Stomach smooth muscle (tissue), 2 donors: ENCODE results near the gene ARFGAP3.

Experiments
- H3K27ac ChIP-seq: one replicate; pipeline ENCODE4 v1.7.0; 2013; ENCODE audit warnings: mild to moderate bottlenecking, low read length, inconsistent platforms
- H3K27me3 ChIP-seq, 2 donors: one replicate each; pipeline ENCODE4 v1.7.0; 2013; ENCODE audit warnings: low read length in 2 of 2; ENCODE audit not compliant: insufficient read depth in 2 of 2, control insufficient read depth in 1 of 2
- H3K36me3 ChIP-seq, 2 donors: one replicate each; pipeline ENCODE4 v1.7.0; 2013; ENCODE audit warnings: low read length in 2 of 2; ENCODE audit not compliant: control insufficient read depth in 2 of 2, insufficient read depth in 2 of 2
- H3K4me1 ChIP-seq: one replicate; pipeline ENCODE4 v1.7.0; 2013; ENCODE audit warnings: low read length; ENCODE audit not compliant: control insufficient read depth, insufficient read depth
- H3K4me3 ChIP-seq, 2 donors: one replicate each; pipeline ENCODE4 v1.7.0; 2013; ENCODE audit warnings: low read length in 2 of 2
- H3K9ac ChIP-seq, 2 donors: one replicate each; pipeline ENCODE4 v1.7.0; 2013; ENCODE audit warnings: low read length in 2 of 2, mild to moderate bottlenecking in 1 of 2
- H3K9me3 ChIP-seq, 2 donors: one replicate each; pipeline ENCODE4 v1.7.0; 2013; ENCODE audit warnings: low read length in 2 of 2; ENCODE audit not compliant: control insufficient read depth in 2 of 2
- donor health status: healthy.
- donor health status: Pancreatic carcinoma.

ARFGAP3 gene

DNA sequence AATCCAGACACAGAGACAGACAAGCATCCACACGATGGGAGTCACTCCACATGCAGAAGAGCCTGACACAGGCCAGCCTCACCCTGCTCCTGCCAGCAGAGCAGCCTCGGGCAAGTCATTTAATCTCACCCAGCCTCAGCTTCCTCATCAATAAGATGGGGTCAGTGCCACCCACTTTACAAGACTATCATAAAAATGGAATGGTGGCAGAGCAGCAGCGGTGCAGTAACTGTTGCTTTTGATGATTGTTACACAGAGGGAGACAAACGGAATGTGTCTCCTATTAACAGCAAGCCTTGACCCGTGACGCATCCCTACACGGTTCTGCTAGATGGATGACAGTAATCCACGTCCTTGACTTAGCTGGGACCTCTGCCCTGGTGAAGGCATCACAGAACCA, 26.0 kb upstream of the ARFGAP3 start:
- no peaks in the 10 kb centered on the region for H3K4me1 ChIP-seq
- H3K9me3 ChIP-seq: no peaks in the 10 kb centered on the region
- no peak overlapping the region for H3K4me3 ChIP-seq
- no peaks in the 10 kb centered on the region for H3K27me3 ChIP-seq
- no peak overlapping the region for H3K9ac ChIP-seq
- peaks cover 59 to 72% of the 10 kb centered on the region in 2 donors for H3K36me3 ChIP-seq
- H3K27ac ChIP-seq: no peak overlapping the region

DNA sequence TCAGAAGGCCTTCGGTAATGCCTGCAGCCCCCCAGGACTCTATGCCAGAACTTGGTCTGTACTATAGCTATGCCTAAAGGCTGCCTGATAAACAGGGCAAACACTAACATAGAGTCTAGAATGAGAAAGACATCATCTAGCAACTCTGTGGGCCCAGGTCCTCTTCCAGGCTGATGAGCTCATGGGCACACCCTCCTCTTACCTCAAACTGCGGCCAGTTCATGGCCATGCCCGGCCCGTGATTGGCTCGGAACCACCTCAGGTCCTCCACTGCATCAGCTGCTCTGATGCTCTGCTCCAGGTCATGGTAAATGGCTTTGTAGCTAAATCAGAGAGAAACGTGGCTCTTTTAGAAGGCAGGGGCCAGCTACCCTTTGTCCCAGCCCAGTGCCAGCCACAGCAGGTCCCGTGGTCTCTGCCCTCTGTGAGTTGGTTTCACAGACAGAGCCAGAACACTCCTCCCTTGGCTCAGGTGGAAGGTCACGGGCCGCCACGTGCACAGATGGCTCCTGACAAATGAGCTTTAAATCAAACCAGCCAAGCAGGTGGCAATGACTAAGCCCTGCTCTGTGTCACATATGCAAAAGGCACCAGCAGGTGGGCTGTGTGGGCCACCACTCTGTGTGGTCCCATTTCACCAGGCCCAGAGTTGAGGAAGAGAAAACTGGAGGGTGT, 25.0 kb upstream of the ARFGAP3 start:
- Histone ChIP-seq H3K9ac (no peak overlapping the region), H3K4me1 (no peaks in the 10 kb centered on the region), H3K27me3 (no peaks in the 10 kb centered on the region), H3K36me3 (peaks cover 63 to 74% of the 10 kb centered on the region in 2 donors), H3K4me3 (no peak overlapping the region), H3K9me3 (no peaks in the 10 kb centered on the region), H3K27ac (no peak overlapping the region)

DNA sequence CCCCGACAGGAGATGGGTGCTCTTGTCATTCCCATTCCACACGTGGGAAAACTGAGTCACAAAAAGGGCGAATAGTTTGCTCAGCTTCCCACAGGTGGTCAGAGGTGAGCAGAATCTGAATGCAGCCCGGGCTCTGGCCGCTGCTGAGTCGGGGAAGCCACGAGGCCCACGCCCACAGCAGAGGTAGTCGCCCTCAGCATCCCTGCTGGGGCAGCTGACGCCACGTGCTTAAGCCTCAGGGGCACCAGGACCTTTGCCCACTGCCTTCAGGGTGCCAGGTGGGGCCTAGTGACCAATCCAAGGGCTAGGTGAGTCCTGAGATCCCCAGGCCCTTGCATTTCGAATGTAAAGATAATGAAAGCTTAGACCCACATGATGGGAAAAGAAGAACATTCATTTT, 24.2 kb upstream of the ARFGAP3 start:
- H3K4me1 ChIP-seq: no peaks in the 10 kb centered on the region
- no peak overlapping the region for H3K9ac ChIP-seq

DNA sequence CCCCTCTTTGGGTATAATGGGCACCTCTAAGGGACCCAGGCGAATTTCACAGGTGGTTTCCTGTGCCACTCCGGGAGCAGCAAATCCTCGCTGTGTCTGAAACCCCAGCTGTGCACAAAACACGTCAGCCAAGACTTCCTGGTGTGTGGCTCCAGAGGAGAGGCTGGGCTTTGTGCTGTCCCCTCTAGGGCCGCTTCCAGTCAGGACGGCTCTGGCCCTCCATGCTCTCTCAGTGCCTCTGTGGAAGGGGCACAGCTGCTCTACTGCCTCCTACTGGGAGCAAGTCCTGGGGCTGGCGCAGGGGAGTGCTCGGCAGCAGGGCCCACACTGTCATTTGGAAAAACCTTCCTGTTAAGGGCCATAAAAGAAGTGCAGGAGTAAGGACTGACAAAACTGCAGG, 23.7 kb upstream of the ARFGAP3 start:
- Histone ChIP-seq H3K36me3 (peaks cover 69 to 78% of the 10 kb centered on the region in 2 donors), H3K27ac (no peak overlapping the region)

More for the DNA sequence above, 24.2 kb upstream of the ARFGAP3 start:
- no peak overlapping the region for H3K27ac ChIP-seq
- H3K9me3 ChIP-seq: no peaks in the 10 kb centered on the region
- H3K27me3 ChIP-seq: no peaks in the 10 kb centered on the region
- H3K36me3 ChIP-seq: peaks cover 65 to 78% of the 10 kb centered on the region in 2 donors
- no peak overlapping the region for H3K4me3 ChIP-seq

DNA sequence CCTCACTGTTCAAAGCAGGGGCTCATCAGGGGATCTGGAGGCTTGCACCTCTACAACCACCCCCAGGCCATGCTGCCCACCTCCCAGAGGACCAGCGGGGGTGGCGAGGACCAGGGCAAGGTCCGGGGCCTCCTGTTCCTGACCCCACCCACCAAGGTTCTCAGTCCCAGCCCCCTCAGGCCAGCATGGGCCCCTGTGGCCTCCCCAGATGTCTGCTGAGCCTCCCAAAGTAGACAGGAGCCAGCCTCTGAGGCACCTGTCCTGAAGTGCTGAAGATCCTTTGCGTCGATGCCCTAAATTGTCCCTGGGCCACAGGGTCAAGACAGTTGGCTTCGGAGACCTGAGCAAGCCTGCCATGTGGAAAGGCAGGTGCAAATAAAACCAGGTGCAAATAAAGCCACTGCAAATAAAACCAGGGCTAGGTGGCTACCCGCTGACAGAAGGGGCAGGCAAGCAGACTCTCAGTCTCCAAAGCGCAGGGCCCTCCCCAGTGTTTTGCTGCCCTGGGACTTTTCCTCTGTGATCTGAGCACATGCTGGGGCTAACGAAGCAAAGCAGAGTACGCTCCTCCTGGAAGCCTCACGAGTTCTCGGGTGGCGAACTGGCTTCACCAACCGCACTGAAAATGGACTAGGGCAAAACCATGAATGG, 22.4 kb upstream of the ARFGAP3 start:
- no peak overlapping the region for H3K27ac ChIP-seq
- no peaks in the 10 kb centered on the region for H3K9me3 ChIP-seq
- H3K4me3 ChIP-seq: no peak overlapping the region
- no peak overlapping the region for H3K9ac ChIP-seq
- peaks cover 65 to 75% of the 10 kb centered on the region in 2 donors for H3K36me3 ChIP-seq
- H3K4me1 ChIP-seq: no peaks in the 10 kb centered on the region
- no peaks in the 10 kb centered on the region for H3K27me3 ChIP-seq

More for the DNA sequence above, 23.7 kb upstream of the ARFGAP3 start:
- H3K4me1 ChIP-seq: no peaks in the 10 kb centered on the region
- no peak overlapping the region for H3K4me3 ChIP-seq
- no peaks in the 10 kb centered on the region for H3K27me3 ChIP-seq
- no peaks in the 10 kb centered on the region for H3K9me3 ChIP-seq
- no peak overlapping the region for H3K9ac ChIP-seq

DNA sequence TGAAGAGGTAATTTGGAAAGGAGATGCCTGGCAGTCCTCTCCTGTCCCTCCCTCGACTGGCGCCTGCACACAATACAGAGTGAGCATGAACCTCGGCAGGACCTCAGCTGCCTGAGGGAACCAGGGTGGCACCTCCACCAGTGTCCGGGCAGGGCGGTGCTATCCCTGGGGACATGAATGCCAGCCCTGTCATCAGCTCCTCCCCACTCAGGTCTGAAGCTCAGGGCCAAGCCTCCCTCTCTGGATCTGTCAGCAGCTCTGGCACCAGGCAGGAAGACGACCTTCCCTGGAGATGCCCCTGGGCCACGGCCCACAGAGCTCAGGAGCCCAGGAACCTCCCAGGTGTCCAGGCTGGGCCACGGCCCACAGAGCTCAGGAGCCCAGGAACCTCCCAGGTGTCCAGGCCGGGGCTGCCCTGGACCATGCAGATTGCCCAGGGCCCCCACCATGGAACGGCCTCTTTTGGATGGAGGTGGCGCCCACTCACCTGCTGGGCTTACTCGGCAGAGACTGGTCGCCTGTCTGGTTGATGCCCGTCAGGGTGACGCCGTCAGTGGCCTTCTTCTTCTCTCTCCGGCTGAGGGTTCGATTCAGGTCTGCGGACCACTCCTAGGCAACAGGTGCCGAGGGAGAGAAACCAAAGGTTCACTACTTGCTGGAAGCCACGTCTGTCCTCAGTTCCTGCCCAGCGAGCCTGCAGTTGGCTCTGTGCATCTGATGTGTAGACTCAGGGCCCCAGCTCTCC, 21.7 kb upstream of the ARFGAP3 start:
- Histone ChIP-seq H3K4me3 (no peak overlapping the region), H3K4me1 (no peaks in the 10 kb centered on the region), H3K36me3 (peaks cover 65 to 74% of the 10 kb centered on the region in 2 donors), H3K9ac (no peak overlapping the region), H3K27ac (no peak overlapping the region), H3K9me3 (no peaks in the 10 kb centered on the region), H3K27me3 (no peaks in the 10 kb centered on the region)

DNA sequence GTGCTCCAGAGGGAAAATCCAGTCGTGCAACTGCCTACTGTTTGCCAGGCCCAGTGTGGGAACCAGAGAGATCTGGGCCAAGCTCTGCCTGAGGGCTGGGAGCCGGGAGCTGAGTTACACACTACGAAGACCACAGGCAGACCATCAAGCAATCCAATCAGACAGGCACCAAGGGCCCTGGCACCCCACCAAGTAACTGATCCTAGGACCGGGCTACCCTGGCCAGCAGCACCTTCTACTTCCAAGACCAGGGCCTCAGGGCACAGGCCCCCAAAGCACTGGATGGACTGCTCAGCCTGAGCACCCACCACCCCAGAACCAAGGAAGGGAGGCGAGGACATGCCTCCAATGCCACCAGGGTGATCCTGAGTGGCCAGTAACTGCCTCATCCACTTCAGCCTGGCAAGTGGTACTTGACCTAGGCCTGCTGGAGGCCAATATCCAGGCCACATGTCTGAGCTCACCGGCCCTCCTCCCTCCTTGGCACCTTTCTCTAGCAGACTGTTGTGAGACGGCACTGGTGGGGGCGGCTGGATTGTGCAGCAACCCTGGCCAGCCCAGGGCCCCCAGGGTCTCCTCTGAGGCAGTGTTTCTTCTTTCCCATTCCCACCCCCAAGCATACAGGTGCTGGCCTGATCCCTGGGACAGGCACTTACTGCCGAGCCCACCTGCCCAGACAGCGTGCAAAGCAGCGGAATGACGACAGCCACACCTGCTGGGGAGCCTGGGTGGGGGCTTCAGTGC, 20.7 kb upstream of the ARFGAP3 start:
- Histone ChIP-seq H3K4me3 (no peak overlapping the region), H3K9ac (no peak overlapping the region), H3K4me1 (no peaks in the 10 kb centered on the region), H3K36me3 (peaks cover 64 to 73% of the 10 kb centered on the region in 2 donors), H3K9me3 (no peaks in the 10 kb centered on the region), H3K27ac (no peak overlapping the region), H3K27me3 (no peaks in the 10 kb centered on the region)

DNA sequence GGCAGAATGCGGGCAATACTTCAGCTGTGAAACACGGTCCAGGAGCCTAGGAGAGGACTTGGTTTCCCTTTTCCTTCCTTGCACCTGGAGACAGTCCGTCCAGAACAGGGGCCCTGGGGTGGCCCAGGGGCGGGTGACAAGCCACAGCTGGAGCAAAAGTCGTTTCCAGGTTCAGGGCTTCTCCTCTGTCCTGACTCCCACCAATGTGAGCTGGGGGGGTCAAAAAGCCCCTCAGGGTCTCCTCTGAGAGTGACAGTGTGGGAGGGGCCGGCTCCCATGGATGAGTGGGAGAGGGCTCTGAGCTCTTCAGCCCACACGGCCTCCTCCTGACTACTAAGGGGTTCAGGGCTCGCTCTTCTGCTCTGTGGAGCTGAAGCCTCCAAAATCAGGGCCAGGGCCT, 20.1 kb upstream of the ARFGAP3 start:
- Histone ChIP-seq H3K4me1 (no peaks in the 10 kb centered on the region), H3K27ac (no peak overlapping the region), H3K36me3 (peaks cover 64 to 73% of the 10 kb centered on the region in 2 donors)

DNA sequence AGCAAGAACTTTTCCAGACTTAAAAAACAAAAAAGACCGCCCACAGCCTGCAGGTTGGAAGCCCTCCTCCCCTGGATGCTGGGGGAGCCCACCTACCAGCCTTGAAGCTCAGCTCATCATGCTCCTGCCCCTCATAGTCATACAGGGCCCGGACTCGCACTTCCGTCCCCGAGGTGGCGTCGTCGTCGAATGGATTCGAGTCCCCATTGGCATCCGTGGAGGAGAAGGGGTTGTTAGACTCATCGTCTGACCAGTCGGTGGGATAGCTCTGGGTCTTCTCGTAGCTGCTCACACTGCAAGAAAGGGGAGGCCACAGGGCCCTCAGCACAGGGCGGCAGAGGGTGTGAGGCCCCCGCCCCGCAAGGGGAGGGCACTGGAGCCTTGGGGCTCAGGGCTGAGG, 19.0 kb upstream of the ARFGAP3 start:
- H3K4me3 ChIP-seq: no peak overlapping the region
- no peaks in the 10 kb centered on the region for H3K27me3 ChIP-seq
- peaks cover 61 to 72% of the 10 kb centered on the region in 2 donors for H3K36me3 ChIP-seq
- no peak overlapping the region for H3K27ac ChIP-seq
- H3K9me3 ChIP-seq: no peaks in the 10 kb centered on the region
- H3K9ac ChIP-seq: no peak overlapping the region
- no peaks in the 10 kb centered on the region for H3K4me1 ChIP-seq

More for the DNA sequence above, 20.1 kb upstream of the ARFGAP3 start:
- Histone ChIP-seq H3K4me3 (no peak overlapping the region), H3K27me3 (no peaks in the 10 kb centered on the region), H3K9ac (no peak overlapping the region), H3K9me3 (no peaks in the 10 kb centered on the region)

DNA sequence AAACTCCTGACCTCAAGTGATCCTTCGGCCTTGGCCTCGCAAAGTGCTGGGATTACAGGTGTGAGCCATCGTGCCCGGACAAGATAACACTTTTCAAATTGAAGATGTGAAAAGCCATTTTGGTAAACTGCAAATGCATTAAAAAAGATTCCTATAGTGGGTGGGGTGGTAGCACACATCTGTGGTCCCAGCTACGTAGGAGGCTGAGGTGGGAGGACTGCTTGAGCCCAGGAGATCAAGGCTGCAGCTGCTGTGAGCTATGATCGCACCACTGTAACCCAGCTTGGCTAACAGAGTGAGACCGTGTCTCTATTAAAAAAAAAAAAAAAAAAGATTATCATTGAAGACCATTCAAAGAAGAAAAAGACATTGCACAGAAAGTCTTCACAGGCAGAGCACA, 16.9 kb upstream of the ARFGAP3 start:
- peaks cover 54 to 65% of the 10 kb centered on the region in 2 donors for H3K36me3 ChIP-seq
- no peak overlapping the region for H3K27ac ChIP-seq
- H3K4me3 ChIP-seq: no peak overlapping the region
- no peaks in the 10 kb centered on the region for H3K27me3 ChIP-seq
- H3K9ac ChIP-seq: no peak overlapping the region
- H3K9me3 ChIP-seq: no peaks in the 10 kb centered on the region
- H3K4me1 ChIP-seq: peaks cover 5% of the 10 kb centered on the region
